SK-N-SH (cell line): ENCODE measurements around the gene SREK1IP1. TPM values are rescaled to one million over a fixed set of nuclear protein-coding genes. Genes with fewer than 3 reads are reported as not detected.

Experiments
- CTCF ChIA-PET: fragments of 300-600, 350-600 bp; formaldehyde crosslinking; extraction: SDS; loops from one replicate; lab custom pipeline; 2021; lab: Yijun Ruan, JAX
- POLR2A ChIA-PET: fragments of 350-600 bp; sonication (Branson Sonifier 250); formaldehyde crosslinking; extraction: SDS; loops from one replicate; lab custom pipeline; 2020; ENCODE audit warnings: antibody characterized with exemption, inconsistent platforms; lab: Yijun Ruan, JAX
- DNase-seq: peaks from one replicate; pipeline ENCODE4 v3.0.0; 2012
- H2AFZ ChIP-seq: fragments of 200-600 bp; sonication (generic); 2 replicates; pipeline ENCODE4 v1.8.1; 2016; ENCODE audit warnings: antibody characterized with exemption, mild to moderate bottlenecking, low read depth
- H3F3A ChIP-seq: fragments of 200-600 bp; sonication (generic); replicated peaks from 2 replicates; pipeline ENCODE3; 2016; ENCODE audit warnings: antibody characterized with exemption, mild to moderate bottlenecking; ENCODE audit not compliant: insufficient read depth
- H3K27ac ChIP-seq, 2 experiments: fragments of 200-500 bp in 1 of 2; fragments of 200-600 bp in 1 of 2; sonication (Bioruptor generic) in 1 of 2; sonication (generic), shearing (Covaris generic) in 1 of 2; 2 replicates each; pipeline versions ENCODE4 v1.5.1 to v1.6.1; 2014 to 2016; ENCODE audit warnings: low read depth in 2 of 2, inconsistent platforms in 1 of 2, low read length in 1 of 2, mild to moderate bottlenecking in 1 of 2, mixed read lengths in 1 of 2
- H3K27me3 ChIP-seq: fragments of 200-600 bp; sonication (generic), shearing (Covaris generic); 2 replicates; pipeline ENCODE4 v1.6.1; 2016; ENCODE audit warnings: mixed run types; ENCODE audit not compliant: insufficient read depth
- H3K36me3 ChIP-seq, 2 experiments: fragments of 200-500 bp in 1 of 2; fragments of 200-600 bp in 1 of 2; sonication (Bioruptor generic) in 1 of 2; sonication (generic) in 1 of 2; replicated peaks in 1 of 2; 2 replicates each; pipeline versions ENCODE3 to v1.5.1; 2014 to 2016; ENCODE audit warnings: low read length in 1 of 2, mild to moderate bottlenecking in 1 of 2; ENCODE audit not compliant: insufficient read depth in 2 of 2, control insufficient read depth in 1 of 2
- H3K4me1 ChIP-seq, 2 experiments: fragments of 200-500 bp in 1 of 2; fragments of 200-600 bp in 1 of 2; sonication (Bioruptor generic) in 1 of 2; sonication (generic), shearing (Covaris generic) in 1 of 2; 2 replicates each; pipeline versions ENCODE4 v1.5.1 to v1.6.1; 2014 to 2016; ENCODE audit warnings: low read depth in 1 of 2, low read length in 1 of 2, mixed run types in 1 of 2; ENCODE audit not compliant: insufficient read depth in 2 of 2, control insufficient read depth in 1 of 2
- H3K4me2 ChIP-seq: fragments of 200-600 bp; sonication (generic), shearing (Covaris generic); 2 replicates; pipeline ENCODE4 v1.6.1; 2017; ENCODE audit warnings: mixed run types
- H3K4me3 ChIP-seq, 2 experiments: fragments of 200-500 bp in 1 of 2; fragments of 200-600 bp in 1 of 2; sonication (Bioruptor generic) in 1 of 2; sonication (generic), shearing (Covaris generic) in 1 of 2; 2 replicates each; pipeline versions ENCODE4 v1.5.1 to v1.8.1; 2014 to 2016; ENCODE audit warnings: low read depth in 2 of 2, inconsistent platforms in 1 of 2, low read length in 1 of 2, mild to moderate bottlenecking in 1 of 2, mixed read lengths in 1 of 2, moderate library complexity in 1 of 2
- H3K79me2 ChIP-seq: fragments of 200-600 bp; sonication (generic); 2 replicates; pipeline ENCODE4 v1.8.1; 2017; ENCODE audit warnings: mild to moderate bottlenecking; ENCODE audit not compliant: insufficient read depth
- H3K9ac ChIP-seq: fragments of 200-600 bp; sonication (generic); 2 replicates; pipeline ENCODE4 v1.6.1; 2017; ENCODE audit warnings: mixed run types
- H3K9me2 ChIP-seq: fragments of 200-600 bp; sonication (generic); 2 replicates; pipeline ENCODE4 v1.6.1; 2017; ENCODE audit warnings: mixed run types
- H3K9me3 ChIP-seq: fragments of 200-600 bp; sonication (generic); 2 replicates; pipeline ENCODE4 v1.6.1; 2017; ENCODE audit warnings: mixed run types, mild to moderate bottlenecking, moderate library complexity
- H4K20me1 ChIP-seq: fragments of 200-600 bp; sonication (generic); 2 replicates; pipeline ENCODE4 v1.6.1; 2017; ENCODE audit warnings: mild to moderate bottlenecking, mixed run types; ENCODE audit not compliant: insufficient read depth
- CHD2 ChIP-seq: fragments of 150-350 bp; IDR thresholded peaks from 2 replicates; pipeline ENCODE4 v1.6.1; 2018; ENCODE audit warnings: low read length; ENCODE audit not compliant: partially characterized antibody
- CTCF ChIP-seq: fragments of 200-600 bp; sonication (generic); IDR thresholded peaks from 2 replicates; pipeline ENCODE4 v1.6.1; 2017; ENCODE audit warnings: antibody characterized with exemption, mild to moderate bottlenecking, moderate library complexity
- EP300 ChIP-seq, 2 experiments: IDR thresholded peaks; 2 replicates each; pipeline versions ENCODE4 v1.4.0 to v1.6.1; 2012; ENCODE audit warnings: borderline replicate concordance in 1 of 2, low read depth in 1 of 2, low read length in 1 of 2
- FOSL2 ChIP-seq: IDR thresholded peaks from 2 replicates; pipeline ENCODE4 v1.4.0; 2012; ENCODE audit warnings: low read depth, mild to moderate bottlenecking, moderate library complexity, borderline replicate concordance
- FOXJ3 ChIP-seq: sonication (generic); formaldehyde crosslinking; IDR thresholded peaks from 2 replicates; pipeline ENCODE4 v1.5.1; 2020; ENCODE audit warnings: mild to moderate bottlenecking, missing genetic modification reagents
- GATA2 ChIP-seq: sonication (generic); formaldehyde crosslinking; IDR thresholded peaks from 2 replicates; pipeline ENCODE4 v1.5.0; 2020; ENCODE audit warnings: mild to moderate bottlenecking, missing genetic modification reagents
- NRF1 ChIP-seq: IDR thresholded peaks from 2 replicates; pipeline ENCODE4 v1.6.1; 2012; ENCODE audit warnings: low read depth, mild to moderate bottlenecking, low read length
- POLR2AphosphoS5 ChIP-seq: IDR thresholded peaks from 2 replicates; pipeline ENCODE4 v1.6.1; 2012; ENCODE audit warnings: low read depth, low read length
- RAD21 ChIP-seq: IDR thresholded peaks from 2 replicates; pipeline ENCODE4 v1.6.1; 2012; ENCODE audit warnings: mild to moderate bottlenecking, low read length
- SMC3 ChIP-seq: IDR thresholded peaks from 2 replicates; pipeline ENCODE4 v1.6.1; 2012; ENCODE audit warnings: low read depth, low read length, improper control_type of control experiment
- TCF12 ChIP-seq: IDR thresholded peaks from 2 replicates; pipeline ENCODE4 v1.4.0; 2012
- YY1 ChIP-seq: IDR thresholded peaks from 2 replicates; pipeline ENCODE4 v1.4.0; 2012; ENCODE audit warnings: low read depth, mild to moderate bottlenecking
- WGBS: methylation state at CpG from one replicate; pipeline ENCODE4 v1.1.6; 2017; ENCODE audit warnings: low lambda C conversion rate; 5-methylcytosine and 5-hydroxymethylcytosine counted together
- polyA plus RNA-seq, 3 experiments: library from polyadenylated mRNA; depleted of rRNA; stranded (reverse); fragments of >200 nt; gene quantifications; 2 replicates each; pipeline ENCODE4 v1.2.3, GENCODE V29; 2012
- TF ChIP-seq, protein P1 (sequence below): fragments of 150-350 bp; IDR thresholded peaks from 2 replicates; pipeline ENCODE4 v1.6.1; 2017; ENCODE audit warnings: antibody characterized with exemption, low read length, low read depth, borderline replicate concordance

SREK1IP1 gene
- polyA plus RNA-seq, 1 of the 3 experiments (the other 2 are of a cell fraction) = 1.2 TPM

DNA sequence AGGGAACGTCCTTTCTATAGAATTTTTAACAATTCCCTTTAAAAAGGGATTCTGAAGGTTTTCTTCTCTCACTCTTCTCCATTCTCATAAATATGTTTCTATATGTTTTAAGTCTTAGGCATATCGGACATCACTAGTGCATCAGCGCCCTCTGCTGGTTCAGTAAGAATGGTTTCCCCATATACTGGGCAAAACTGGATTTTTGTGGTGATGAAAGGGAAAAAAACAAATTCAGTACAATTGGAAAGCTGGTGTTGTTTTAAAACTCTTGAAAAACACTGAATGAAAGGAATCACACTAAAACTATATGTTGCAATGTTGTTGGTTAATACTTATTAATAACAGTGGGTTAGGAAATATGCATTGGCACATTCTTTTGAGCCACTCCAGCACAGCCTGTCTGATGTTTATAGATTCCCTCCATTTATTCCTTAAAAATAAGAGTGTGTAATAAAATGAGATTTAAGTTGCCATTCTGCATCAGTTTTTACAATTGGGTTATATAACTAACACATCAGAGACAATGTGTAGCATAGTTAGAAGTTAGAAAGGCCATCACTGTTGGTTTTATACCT lies 16.0 kb upstream of the SREK1IP1 start:
- WGBS = 2% methylated on average over 3 of the region's 3 CpGs
- TF ChIP-seq CTCF = peak; percentile 97
- TF ChIP-seq TCF12 = no peak
- no peak for TF ChIP-seq CHD2
- no peak for TF ChIP-seq YY1
- TF ChIP-seq RAD21 = peak; percentile 86
- TF ChIP-seq NRF1 = no peak
- TF ChIP-seq FOXJ3 = no peak
- peak; percentile 75 for TF ChIP-seq SMC3
- Histone ChIP-seq H3K27me3 (no peaks in the 10 kb centered on the region), H3K4me2 (no peak overlapping the region), H3F3A (peaks cover 6% of the 10 kb centered on the region), H3K36me3 (peaks cover 19 to 31% of the 10 kb centered on the region in 2 experiments), H3K27ac (no peak overlapping the region), H3K4me3 (no peak overlapping the region), H2AFZ (no peak overlapping the region), H4K20me1 (no peaks in the 10 kb centered on the region), H3K9me2 (no peaks in the 10 kb centered on the region), H3K9ac (no peak overlapping the region), H3K9me3 (no peaks in the 10 kb centered on the region), H3K79me2 (0 out of 2 replicates have a peak, but pooled peaks cover 5% of the 10 kb centered on the region), H3K4me1 (no peaks in the 10 kb centered on the region)
- POLR2A ChIA-PET = no interaction called here
- CTCF ChIA-PET = interaction anchor here (0.6 to 5.1 kb wide), 22 partner anchors 9 to 700 kb away, joined by 3 to 75 read pairs (median 4); partner anchors contain the start of genes CWC27 and SREK1IP1
- peak; percentile 22 for DNase-seq

- no peak overlapping the region for H3K27ac ChIP-seq
- H3K4me1 ChIP-seq = no peaks in the 10 kb centered on the region; a peak in 1 of 4 replicates
- CTCF ChIA-PET = interaction anchor here (0.9 to 2.6 kb wide), 3 partner anchors 9 to 139 kb away, joined by 3 to 16 read pairs (median 3); no protein-coding TSS in a partner anchor
- H3K79me2 ChIP-seq = peaks cover 17% of the 10 kb centered on the region
- peaks cover 18 to 19% of the 10 kb centered on the region in 2 experiments for H3K36me3 ChIP-seq
- POLR2A ChIA-PET = no interaction called here
- no peak overlapping the region for H2AFZ ChIP-seq
- no peak overlapping the region for H3K4me2 ChIP-seq
- H4K20me1 ChIP-seq = no peaks in the 10 kb centered on the region
- H3K27me3 ChIP-seq = no peaks in the 10 kb centered on the region
- no peak overlapping the region for H3K9ac ChIP-seq
- H3K9me2 ChIP-seq = no peaks in the 10 kb centered on the region
- H3K9me3 ChIP-seq = no peaks in the 10 kb centered on the region
- no peak for DNase-seq
- no peak for TF ChIP-seq GATA2 (CRISPR knock-in tag)
- TF ChIP-seq, protein P1, sequence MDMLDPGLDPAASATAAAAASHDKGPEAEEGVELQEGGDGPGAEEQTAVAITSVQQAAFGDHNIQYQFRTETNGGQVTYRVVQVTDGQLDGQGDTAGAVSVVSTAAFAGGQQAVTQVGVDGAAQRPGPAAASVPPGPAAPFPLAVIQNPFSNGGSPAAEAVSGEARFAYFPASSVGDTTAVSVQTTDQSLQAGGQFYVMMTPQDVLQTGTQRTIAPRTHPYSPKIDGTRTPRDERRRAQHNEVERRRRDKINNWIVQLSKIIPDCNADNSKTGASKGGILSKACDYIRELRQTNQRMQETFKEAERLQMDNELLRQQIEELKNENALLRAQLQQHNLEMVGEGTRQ = no peak
- TF ChIP-seq EP300 (IDR thresholded peaks at IDR 0.05; ENCODE audit: borderline replicate concordance in 1 of 2, low read depth in 1 of 2, low read length in 1 of 2) = no peak
- no peak for TF ChIP-seq FOSL2
- TF ChIP-seq POLR2AphosphoS5 = no peak
- peaks cover 6% of the 10 kb centered on the region for H3F3A ChIP-seq
- no peak overlapping the region for H3K4me3 ChIP-seq
- 95% methylated on average over 1 of the region's 1 CpG for WGBS
These were observed 6.8 kb upstream of the SREK1IP1 start for GRCh38 chr5:64775291-64775690.
